Nephron (organoid): ENCODE results near the gene ERGIC3.

Experiments used
- H3K27ac Mint-ChIP-seq, 3 experiments: 2 replicates each; pipeline ENCODE4 v1.8.0; 2020; ENCODE audit warnings: mixed read lengths in 3 of 3, mild to moderate bottlenecking in 2 of 3, moderate library complexity in 1 of 3
- H3K27me3 Mint-ChIP-seq: 2 replicates; pipeline ENCODE4 v1.8.0; 2021; ENCODE audit warnings: low read depth, mild to moderate bottlenecking, moderate library complexity, mixed read lengths
- H3K36me3 Mint-ChIP-seq: 2 replicates; pipeline ENCODE4 v1.8.0; 2020; ENCODE audit warnings: low read depth, mixed read lengths
- H3K4me1 Mint-ChIP-seq: 2 replicates; pipeline ENCODE4 v1.8.0; 2020; ENCODE audit warnings: mixed read lengths
- H3K4me3 Mint-ChIP-seq, 3 experiments: 2 replicates each; pipeline ENCODE4 v1.8.0; 2020; ENCODE audit warnings: mild to moderate bottlenecking in 3 of 3, mixed read lengths in 3 of 3, moderate library complexity in 2 of 3
- H3K9me3 Mint-ChIP-seq: 2 replicates; pipeline ENCODE4 v1.8.0; 2020; ENCODE audit warnings: mixed read lengths
- TF ChIP-seq, protein P1 (sequence below), 3 experiments: fragments of 200-600 bp; sonication (generic); IDR thresholded peaks; one replicate each; pipeline ENCODE4 v1.5.0; 2021; ENCODE audit warnings: antibody characterized with exemption in 3 of 3; ENCODE audit not compliant: unreplicated experiment in 3 of 3

The ERGIC3 gene

DNA sequence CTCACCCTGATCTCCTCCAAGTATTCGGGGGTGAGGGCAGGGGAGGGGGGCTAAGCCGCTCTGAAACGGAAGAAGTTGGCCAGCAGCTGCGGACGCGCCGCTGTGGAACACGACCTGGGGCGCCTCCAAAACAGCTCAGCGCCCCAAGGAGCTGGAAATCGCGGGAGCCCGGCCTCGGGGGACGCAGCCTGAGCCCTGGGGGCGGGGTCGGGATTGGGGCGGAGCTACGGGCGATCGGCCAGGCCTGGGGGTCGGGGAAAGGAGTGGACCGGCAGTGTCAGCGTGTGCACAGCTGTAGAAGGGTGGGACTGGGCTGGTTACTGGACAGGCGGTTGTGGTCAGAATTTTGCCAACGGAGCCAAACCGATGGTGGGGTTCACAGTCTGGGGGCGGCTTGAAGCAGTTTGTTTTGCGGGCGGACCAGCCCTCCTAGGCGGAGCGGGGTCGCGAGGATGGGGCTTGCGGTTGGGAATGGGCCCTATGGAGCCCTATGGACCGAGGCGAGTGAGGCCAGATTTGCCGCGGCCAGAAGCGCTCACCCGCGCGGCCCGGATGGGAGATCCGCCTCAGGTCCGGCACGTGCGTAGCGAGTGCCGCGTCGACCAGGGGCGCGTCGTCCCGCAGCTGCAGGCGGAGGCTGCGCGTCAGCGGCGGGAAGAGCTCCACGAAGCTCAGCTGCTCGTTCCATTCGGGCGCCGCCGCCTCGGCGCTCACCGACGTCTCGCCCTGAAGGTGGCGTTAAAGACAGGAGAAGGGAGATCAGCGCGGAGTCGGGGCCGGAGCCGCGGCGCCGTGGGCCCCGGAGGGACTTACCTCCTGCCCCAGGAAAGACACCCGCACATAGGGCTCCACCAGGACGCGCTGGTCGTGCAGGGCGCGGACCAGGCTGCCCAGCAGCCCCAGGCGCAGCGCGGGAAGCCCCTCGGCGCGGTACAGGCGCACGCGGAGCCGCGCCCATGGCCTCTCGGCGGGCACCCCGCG is 59.4 kb downstream of the ERGIC3 start:
- Mint-ChIP-seq H3K27ac (peak overlapping the region in 1 of 3 experiments; percentile 33), H3K4me1 (no peaks in the 10 kb centered on the region), H3K36me3 (no peaks in the 10 kb centered on the region), H3K4me3 (peak overlapping the region; percentile 79 to 85 (median 82)), H3K27me3 (peaks cover 59% of the 10 kb centered on the region), H3K9me3 (no peaks in the 10 kb centered on the region)
- TF ChIP-seq, protein P1, sequence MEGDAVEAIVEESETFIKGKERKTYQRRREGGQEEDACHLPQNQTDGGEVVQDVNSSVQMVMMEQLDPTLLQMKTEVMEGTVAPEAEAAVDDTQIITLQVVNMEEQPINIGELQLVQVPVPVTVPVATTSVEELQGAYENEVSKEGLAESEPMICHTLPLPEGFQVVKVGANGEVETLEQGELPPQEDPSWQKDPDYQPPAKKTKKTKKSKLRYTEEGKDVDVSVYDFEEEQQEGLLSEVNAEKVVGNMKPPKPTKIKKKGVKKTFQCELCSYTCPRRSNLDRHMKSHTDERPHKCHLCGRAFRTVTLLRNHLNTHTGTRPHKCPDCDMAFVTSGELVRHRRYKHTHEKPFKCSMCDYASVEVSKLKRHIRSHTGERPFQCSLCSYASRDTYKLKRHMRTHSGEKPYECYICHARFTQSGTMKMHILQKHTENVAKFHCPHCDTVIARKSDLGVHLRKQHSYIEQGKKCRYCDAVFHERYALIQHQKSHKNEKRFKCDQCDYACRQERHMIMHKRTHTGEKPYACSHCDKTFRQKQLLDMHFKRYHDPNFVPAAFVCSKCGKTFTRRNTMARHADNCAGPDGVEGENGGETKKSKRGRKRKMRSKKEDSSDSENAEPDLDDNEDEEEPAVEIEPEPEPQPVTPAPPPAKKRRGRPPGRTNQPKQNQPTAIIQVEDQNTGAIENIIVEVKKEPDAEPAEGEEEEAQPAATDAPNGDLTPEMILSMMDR (IDR thresholded peaks at IDR 0.05; ENCODE audit: unreplicated experiment in 3 of 3), result peak; percentile 23 to 39 (median 34)

DNA sequence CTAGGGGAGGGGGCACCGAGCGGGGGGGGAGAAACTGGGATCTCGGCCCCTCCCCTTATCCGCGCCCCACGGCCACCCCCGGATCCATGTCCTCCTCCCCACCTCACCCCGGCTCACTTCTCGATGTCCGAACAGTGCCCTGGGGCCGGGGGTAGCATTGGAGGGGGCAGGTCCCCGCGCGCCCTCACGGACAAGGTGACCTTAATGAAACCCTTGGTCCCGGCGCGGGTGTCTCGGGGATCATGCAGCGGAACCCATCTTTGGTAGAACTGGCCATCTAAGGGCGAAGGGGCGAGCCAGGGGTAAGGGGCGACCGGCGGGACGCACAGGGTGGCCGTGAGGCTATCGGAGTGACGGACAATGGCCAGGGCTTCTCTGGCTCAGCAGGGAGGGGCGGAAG is 60.1 kb downstream of the ERGIC3 start:
- Mint-ChIP-seq H3K27me3 (peaks cover 58% of the 10 kb centered on the region), H3K4me1 (no peaks in the 10 kb centered on the region), H3K36me3 (no peaks in the 10 kb centered on the region), H3K4me3 (peak overlapping the region in 1 of 3 experiments; percentile 19), H3K9me3 (no peaks in the 10 kb centered on the region), H3K27ac (no peak overlapping the region)
- TF ChIP-seq, protein P1 (IDR thresholded peaks at IDR 0.05; ENCODE audit: unreplicated experiment in 3 of 3), result no peak

DNA sequence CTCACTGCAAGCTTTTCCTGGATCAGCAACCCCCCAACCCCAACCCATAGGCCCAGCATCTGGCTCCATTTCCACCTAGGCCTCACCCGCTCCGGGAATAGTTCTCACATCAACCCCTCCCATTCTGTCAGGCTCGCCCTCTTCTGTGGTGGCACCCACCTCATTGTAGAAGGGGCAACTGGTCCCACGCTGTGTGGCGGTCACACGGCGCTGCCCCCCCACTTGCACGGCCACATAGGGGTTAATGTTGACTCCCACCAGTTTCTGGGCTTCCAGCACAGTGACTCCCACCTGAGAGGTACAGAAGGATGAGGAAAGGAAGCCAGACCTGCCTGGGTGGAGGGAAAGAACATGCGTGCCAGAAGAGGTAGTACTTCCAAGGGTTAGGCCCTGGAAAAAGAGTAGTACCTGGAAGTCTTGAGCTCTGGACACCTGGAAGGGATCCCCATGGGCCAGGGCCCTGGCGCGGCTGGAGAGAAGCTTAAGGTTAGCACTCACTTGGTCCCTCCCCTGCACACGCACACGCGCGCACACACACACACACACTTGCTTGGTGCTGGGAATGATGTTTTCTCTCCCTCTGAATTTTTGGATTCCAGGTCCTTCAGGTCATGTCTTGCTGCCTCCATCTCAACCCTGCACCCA is 61.1 kb downstream of the ERGIC3 start:
- no peaks in the 10 kb centered on the region for H3K4me1 Mint-ChIP-seq
- H3K36me3 Mint-ChIP-seq, result no peaks in the 10 kb centered on the region
- H3K4me3 Mint-ChIP-seq, result peak overlapping the region in 2 of 3 experiments; percentile 19 to 61
- TF ChIP-seq, protein P1 (IDR thresholded peaks at IDR 0.05; ENCODE audit: unreplicated experiment in 3 of 3), result no peak
- peak overlapping the region in 1 of 3 experiments; percentile 47 for H3K27ac Mint-ChIP-seq
- no peaks in the 10 kb centered on the region for H3K9me3 Mint-ChIP-seq
- H3K27me3 Mint-ChIP-seq, result peaks cover 55% of the 10 kb centered on the region

DNA sequence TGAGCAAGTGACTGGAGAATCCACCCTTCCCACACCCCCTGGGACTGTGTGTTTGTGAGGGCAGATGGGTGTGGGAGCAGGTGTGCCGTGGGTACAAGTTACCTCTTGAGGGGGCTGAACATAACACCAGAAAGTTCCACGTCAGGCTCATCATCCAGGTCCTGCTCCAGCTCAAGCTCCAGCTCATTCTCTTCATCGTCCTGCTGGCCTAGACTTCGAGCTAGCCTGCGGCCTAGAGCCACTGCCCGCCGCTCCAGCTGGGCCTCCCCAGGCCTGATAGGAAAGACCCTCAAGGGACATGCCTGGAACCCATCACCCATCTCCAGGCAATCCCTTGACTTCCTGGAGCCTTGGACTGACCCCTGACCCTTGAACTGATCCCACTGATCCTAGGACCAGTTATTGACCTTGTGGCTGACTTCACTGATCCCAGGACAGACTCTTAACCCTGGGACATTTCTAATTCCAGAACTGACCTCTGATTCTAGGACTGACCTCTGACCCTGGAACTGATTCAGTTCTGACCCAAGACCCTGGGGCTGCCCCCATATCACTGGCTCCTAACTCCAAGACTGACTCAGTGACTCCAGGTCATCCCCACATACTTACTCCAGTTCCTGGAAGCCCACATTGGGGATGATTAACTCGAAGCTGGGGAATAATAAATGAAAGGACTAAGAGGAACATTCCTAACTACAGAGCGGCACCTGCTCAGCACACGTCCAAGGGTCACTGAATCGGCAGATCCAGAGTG is 62.0 kb downstream of the ERGIC3 start:
- Mint-ChIP-seq H3K4me1 (no peaks in the 10 kb centered on the region), H3K9me3 (no peaks in the 10 kb centered on the region), H3K4me3 (peak overlapping the region in 1 of 3 experiments; percentile 46), H3K27ac (no peak overlapping the region), H3K36me3 (no peaks in the 10 kb centered on the region), H3K27me3 (peaks cover 48% of the 10 kb centered on the region)
- TF ChIP-seq, protein P1 (IDR thresholded peaks at IDR 0.05; ENCODE audit: unreplicated experiment in 3 of 3), result no peak

DNA sequence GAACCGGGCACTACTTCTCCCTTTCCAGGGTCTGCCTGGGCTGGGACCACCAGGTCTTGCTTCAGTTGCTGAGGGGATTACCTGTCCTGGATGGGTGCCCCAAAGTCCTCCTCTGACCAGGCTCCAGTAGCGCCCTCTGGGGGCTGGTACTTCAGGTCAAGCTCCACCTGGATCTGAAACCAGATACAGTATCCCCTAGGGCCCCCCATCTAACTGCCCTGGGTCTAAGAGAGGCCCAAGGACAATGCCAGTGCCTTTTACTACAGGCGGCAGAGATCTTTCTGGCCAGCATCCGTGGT is 62.5 kb downstream of the ERGIC3 start:
- H3K4me1 Mint-ChIP-seq, result no peaks in the 10 kb centered on the region
- H3K36me3 Mint-ChIP-seq, result no peaks in the 10 kb centered on the region
- TF ChIP-seq, protein P1 (IDR thresholded peaks at IDR 0.05; ENCODE audit: unreplicated experiment in 3 of 3), result no peak

More for the DNA sequence above, 62.5 kb downstream of the ERGIC3 start:
- H3K27ac Mint-ChIP-seq, result no peak overlapping the region
- no peak overlapping the region for H3K4me3 Mint-ChIP-seq
- H3K27me3 Mint-ChIP-seq, result peaks cover 44% of the 10 kb centered on the region
- H3K9me3 Mint-ChIP-seq, result no peaks in the 10 kb centered on the region
